D341Med (cell line): Measurements from ENCODE around the gene TET1.
"Not testable (repeated sequence)": the region's sequence is repeated elsewhere in the genome, so short reads cannot be mapped to it uniquely, and the experiment has no call there.

Experiments used
- DNase-seq: peaks from one replicate; pipeline ENCODE4 v3.0.0; 2012; ENCODE audit warnings: low spot score

The TET1 gene

DNA sequence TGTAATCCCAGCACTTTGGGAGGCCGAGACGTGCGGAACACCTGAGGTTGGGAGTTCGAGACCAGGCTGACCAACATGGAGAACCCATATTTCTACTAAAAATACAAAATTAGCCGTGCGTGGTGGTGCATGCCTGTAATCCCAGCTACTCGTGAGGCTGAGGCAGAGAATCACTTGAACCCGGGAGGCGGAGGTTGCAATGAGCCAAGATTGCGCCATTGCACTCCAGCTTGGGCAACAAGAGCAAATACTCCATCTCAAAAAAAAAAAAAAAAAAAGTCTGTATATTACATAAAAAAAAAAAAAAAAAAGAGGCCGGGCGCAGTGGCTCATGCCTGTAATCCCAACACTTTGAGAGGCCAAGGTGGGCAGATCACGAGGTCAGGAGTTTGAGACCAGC, 152.9 kb downstream of the TET1 start:
- DNase-seq = not testable (repeated sequence)

- DNase-seq = no peak
These were observed 157.3 kb downstream of the TET1 start for GRCh38 chr10:68717435-68717834.

DNA sequence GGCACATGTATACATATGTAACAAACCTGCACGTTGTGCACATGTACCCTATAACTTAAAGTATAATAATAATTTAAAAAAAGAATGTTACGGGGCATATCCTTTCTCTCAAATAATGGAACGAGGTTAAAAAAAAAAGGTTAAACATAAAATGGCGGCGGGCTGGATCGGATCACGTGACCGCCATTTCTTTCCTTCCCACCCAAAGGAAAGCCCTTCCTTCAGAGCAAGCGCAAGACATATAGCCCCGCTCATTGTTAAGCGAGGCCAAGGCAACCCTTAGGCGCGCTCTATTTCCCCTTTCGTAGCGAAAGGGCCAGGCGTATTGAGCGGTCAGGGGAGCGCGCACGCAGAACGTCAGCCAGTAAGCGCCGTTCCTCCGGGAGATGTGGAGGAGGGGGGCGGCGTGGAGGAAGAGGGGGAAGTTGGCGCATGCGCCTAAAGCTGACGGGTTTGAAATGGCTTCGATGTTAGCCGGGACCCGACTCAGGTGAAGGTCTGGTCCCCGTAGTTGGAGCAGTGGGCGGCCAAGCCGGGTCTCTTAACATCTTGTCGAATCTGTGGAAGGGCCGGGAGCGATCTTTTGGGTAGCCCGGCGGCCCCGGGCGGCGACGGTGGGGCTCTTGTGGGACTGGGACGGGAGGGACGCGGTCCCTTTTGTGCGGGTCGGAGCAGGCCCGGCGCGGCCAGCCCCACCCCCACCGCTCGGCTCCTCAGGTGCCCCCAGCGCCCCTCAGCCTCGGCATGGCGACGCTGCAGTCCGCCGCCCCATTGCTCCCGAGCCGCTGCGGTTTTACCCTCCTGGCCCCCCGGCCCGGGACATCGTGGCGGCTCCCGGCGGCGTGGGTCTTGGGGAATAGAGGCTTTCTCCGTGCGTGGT, 160.9 kb downstream of the TET1 start, which contains the start of gene CCAR1:
CCAR1 (plus strand) TSS at position 447 of the 880 bp plus-strand sequence. CDS start 1,266 bp downstream, outside the sequence.
- DNase-seq = peak; percentile 87

GRCh38 chr10:68721673-68722335, 161.7 kb downstream of the TET1 start:
- no peak for DNase-seq

DNA sequence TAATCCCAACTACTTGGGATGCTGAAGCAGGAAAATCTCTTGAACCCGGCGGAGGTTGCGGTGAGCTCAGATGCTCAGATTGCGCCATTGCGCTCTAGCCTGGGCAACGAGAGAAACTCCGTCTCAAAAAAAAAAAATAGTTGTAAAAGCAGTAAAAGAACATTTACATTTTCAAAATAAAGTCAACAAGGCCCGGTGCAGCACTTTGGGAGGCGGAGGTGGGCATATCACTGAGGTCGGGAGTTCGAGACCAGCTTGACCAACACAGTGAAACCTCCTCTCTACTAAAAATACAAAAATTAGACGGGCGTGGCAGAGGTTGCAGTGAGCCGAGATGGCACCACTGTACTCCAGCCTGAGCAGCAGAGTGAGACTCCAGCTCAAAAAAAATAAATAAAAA, 164.9 kb downstream of the TET1 start:
- DNase-seq = no peak

GRCh38 chr10:68727146-68727545, 167.0 kb downstream of the TET1 start:
- no peak for DNase-seq

- DNase-seq = no peak
These were observed 172.5 kb downstream of the TET1 start for GRCh38 chr10:68732651-68733050.

- no peak for DNase-seq
These were observed 174.2 kb downstream of the TET1 start for GRCh38 chr10:68734349-68734748.

GRCh38 chr10:68735119-68735518, 175.0 kb downstream of the TET1 start:
- DNase-seq = peak; percentile 15

DNA sequence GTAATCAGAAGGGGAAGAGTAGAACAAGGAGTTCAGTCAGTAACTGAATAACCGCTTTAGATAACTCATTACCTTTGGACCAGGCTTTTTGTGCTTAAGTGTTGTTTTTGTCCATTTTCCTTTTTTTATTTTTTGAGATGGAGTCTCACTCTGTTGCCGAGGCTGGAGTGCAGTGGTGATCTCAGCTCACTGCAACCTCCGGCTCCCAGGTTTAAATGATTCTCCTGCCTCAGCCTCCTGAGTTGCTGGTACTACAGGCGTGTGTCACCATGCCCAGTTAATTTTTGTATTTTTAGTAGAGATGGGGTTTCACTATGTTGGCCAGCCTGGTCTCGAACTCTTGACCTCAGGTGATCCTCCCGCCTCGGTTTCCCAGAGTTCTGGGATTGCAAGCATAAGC, 175.6 kb downstream of the TET1 start:
- not testable (repeated sequence) for DNase-seq

DNA sequence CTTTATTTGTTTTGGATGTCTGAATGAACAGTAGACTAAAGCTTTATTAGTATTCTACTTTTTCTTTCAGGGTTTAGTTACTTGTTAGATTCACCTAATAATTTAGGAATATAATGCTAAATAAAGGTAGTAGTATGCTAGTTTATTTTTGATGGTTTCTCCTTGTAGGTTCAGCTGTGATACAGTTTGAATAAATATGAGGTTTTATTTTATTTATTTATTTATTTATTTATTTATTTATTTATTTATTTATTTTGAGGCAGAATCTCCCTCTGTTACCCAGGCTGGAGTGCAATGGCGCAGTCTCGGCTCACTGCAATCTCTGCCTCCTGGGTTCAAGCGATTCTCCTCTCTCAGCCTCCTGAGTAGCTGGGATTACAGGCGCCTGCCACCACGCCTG, 180.5 kb downstream of the TET1 start:
- not testable (repeated sequence) for DNase-seq

DNA sequence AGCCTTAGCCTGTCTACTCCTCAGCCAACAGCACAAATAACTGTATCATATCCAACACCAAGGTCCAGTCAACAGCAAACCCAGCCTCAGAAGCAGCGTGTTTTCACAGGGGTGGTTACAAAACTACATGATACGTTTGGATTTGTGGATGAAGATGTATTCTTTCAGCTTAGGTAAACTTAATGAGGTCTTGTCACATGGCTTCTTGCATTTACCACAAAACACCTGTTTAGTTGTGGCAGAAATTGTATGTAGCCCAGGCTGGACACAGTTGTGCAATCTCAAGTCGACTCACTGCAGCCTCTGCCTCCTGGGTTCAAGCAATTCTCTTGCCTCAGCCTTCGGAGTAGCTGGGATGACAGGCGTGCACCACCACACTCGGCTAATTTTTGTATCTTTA, 182.3 kb downstream of the TET1 start:
- no peak for DNase-seq
